HG03064 (cell line): ENCODE measurements around the gene TEAD1.

Source experiments
- ATAC-seq: cut with Tn5 transposase; IDR thresholded peaks from one replicate; pipeline ENCODE4 v1.9.1; 2021; ENCODE audit warnings: low read depth; ENCODE audit not compliant: unreplicated experiment

The TEAD1 gene

GRCh38 chr11:12882670-12883069, 208.4 kb downstream of the TEAD1 start:
- ATAC-seq = no peak

- ATAC-seq = no peak
Observed at GRCh38 chr11:12884751-12885318, 210.6 kb downstream of the TEAD1 start.

GRCh38 chr11:12885717-12886239, 211.6 kb downstream of the TEAD1 start:
- no peak for ATAC-seq

- ATAC-seq = no peak
Observed at GRCh38 chr11:12886508-12886907, 212.3 kb downstream of the TEAD1 start.

GRCh38 chr11:12888525-12889158, 214.4 kb downstream of the TEAD1 start:
- no peak for ATAC-seq

GRCh38 chr11:12889243-12889642, 215.0 kb downstream of the TEAD1 start:
- no peak for ATAC-seq

GRCh38 chr11:12890476-12890875, 216.3 kb downstream of the TEAD1 start:
- ATAC-seq = no peak

- ATAC-seq = no peak
Observed at GRCh38 chr11:12893787-12894672, 219.8 kb downstream of the TEAD1 start.

GRCh38 chr11:12897390-12897789, 223.2 kb downstream of the TEAD1 start:
- no peak for ATAC-seq

- ATAC-seq = no peak
Observed at GRCh38 chr11:12897867-12898266, 223.6 kb downstream of the TEAD1 start.

GRCh38 chr11:12900496-12900895, 226.3 kb downstream of the TEAD1 start:
- no peak for ATAC-seq

GRCh38 chr11:12901272-12901671, 227.1 kb downstream of the TEAD1 start:
- ATAC-seq = no peak

- ATAC-seq = no peak
Observed at GRCh38 chr11:12901874-12902481, 227.8 kb downstream of the TEAD1 start.

- no peak for ATAC-seq
Observed at GRCh38 chr11:12902791-12903486, 228.7 kb downstream of the TEAD1 start.

GRCh38 chr11:12905435-12905834, 231.2 kb downstream of the TEAD1 start:
- no peak for ATAC-seq

GRCh38 chr11:12906501-12906900, 232.3 kb downstream of the TEAD1 start:
- no peak for ATAC-seq

- ATAC-seq = no peak
Observed at GRCh38 chr11:12909879-12910278, 235.7 kb downstream of the TEAD1 start.

GRCh38 chr11:12914400-12914912, 240.2 kb downstream of the TEAD1 start:
- ATAC-seq = no peak

- ATAC-seq = no peak
Observed at GRCh38 chr11:12915093-12915492, 240.9 kb downstream of the TEAD1 start.

GRCh38 chr11:12917822-12918221, 243.6 kb downstream of the TEAD1 start:
- no peak for ATAC-seq
